Parathyroid adenoma (tissue), 2 donors: Measurements from ENCODE around the gene PHLDB2.

Experiments used
- H2AFZ ChIP-seq: fragments of 300-600 bp; sonication (generic); one replicate; pipeline ENCODE4 v1.7.0; 2017; ENCODE audit warnings: antibody characterized with exemption, mild to moderate bottlenecking
- H3K27ac ChIP-seq: fragments of 300-600 bp; sonication (generic); one replicate; pipeline ENCODE4 v1.7.0; 2017
- H3K27me3 ChIP-seq: fragments of 300-600 bp; sonication (generic); one replicate; pipeline ENCODE4 v1.7.0; 2017; ENCODE audit warnings: low read length; ENCODE audit not compliant: control insufficient read depth, insufficient read depth
- H3K36me3 ChIP-seq: fragments of 300-600 bp; sonication (generic); one replicate; pipeline ENCODE4 v1.7.0; 2017; ENCODE audit warnings: low read length; ENCODE audit not compliant: control insufficient read depth, insufficient read depth
- H3K4me1 ChIP-seq: fragments of 300-600 bp; sonication (generic); one replicate; pipeline ENCODE4 v1.7.0; 2017; ENCODE audit warnings: control low read depth
- H3K4me2 ChIP-seq: fragments of 300-600 bp; sonication (generic); one replicate; pipeline ENCODE4 v1.7.0; 2017; ENCODE audit warnings: low read length
- H3K4me3 ChIP-seq: fragments of 300-600 bp; sonication (generic); one replicate; pipeline ENCODE4 v1.7.0; 2017; ENCODE audit warnings: low read depth, low read length
- H3K79me2 ChIP-seq: fragments of 300-600 bp; sonication (generic); one replicate; pipeline ENCODE4 v1.7.0; 2017; ENCODE audit warnings: control low read depth
- H3K9ac ChIP-seq: fragments of 300-600 bp; sonication (generic); one replicate; pipeline ENCODE4 v1.7.0; 2017; ENCODE audit warnings: mild to moderate bottlenecking
- H3K9me3 ChIP-seq: fragments of 300-600 bp; sonication (generic); one replicate; pipeline ENCODE4 v1.7.0; 2017; ENCODE audit warnings: low read length; ENCODE audit not compliant: control insufficient read depth
- CTCF ChIP-seq: fragments of 300-600 bp; sonication (generic); IDR thresholded peaks from one replicate; pipeline ENCODE4 v1.7.0; 2017; ENCODE audit warnings: antibody characterized with exemption, mild to moderate bottlenecking
- donor health status: primary hyperparathyroidism.

PHLDB2 gene

DNA sequence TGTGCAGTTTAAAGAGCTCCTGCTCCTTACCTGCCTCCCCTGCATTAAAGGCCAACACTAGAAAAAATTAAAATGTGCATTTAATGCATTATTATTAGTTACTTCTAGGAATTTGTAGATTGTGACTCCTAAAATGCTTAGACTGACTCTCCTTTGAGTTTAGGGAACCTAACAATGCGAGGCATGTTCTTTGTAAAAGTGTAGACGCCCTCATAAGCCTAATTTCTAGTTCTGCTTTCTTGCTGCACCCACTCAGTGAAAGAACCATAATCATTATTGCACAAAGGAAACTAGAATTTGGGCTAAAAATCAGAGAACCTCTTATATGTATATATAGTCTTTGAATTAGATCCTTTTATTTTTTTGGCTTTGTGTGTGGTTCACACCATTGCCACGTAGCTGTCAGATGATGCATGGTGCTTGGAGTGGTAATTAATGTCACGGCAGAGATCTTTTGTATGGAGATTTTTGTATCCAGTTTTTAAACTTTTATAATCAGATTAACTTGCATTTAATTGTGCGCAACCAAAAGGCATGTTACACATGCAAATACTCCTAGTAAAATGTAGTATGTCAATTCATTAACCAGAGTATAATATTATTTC is 120.5 kb downstream of the PHLDB2 start:
- no peaks in the 10 kb centered on the region for H3K27me3 ChIP-seq

GRCh38 chr3:111980716-111981456 is 121.8 kb downstream of the PHLDB2 start:
- H3K4me3 ChIP-seq: no peak overlapping the region
- H3K27me3 ChIP-seq: no peaks in the 10 kb centered on the region
- no peak for TF ChIP-seq CTCF
- peaks cover 3% of the 10 kb centered on the region for H3K4me1 ChIP-seq
- no peaks in the 10 kb centered on the region for H3K36me3 ChIP-seq
- no peaks in the 10 kb centered on the region for H3K9me3 ChIP-seq
- no peak overlapping the region for H2AFZ ChIP-seq
- no peak overlapping the region for H3K4me2 ChIP-seq
- H3K9ac ChIP-seq: no peak overlapping the region
- no peak overlapping the region for H3K27ac ChIP-seq
- peaks cover 2% of the 10 kb centered on the region for H3K79me2 ChIP-seq

More for the DNA sequence above, 120.5 kb downstream of the PHLDB2 start:
- peak overlapping the region; percentile 98 for H2AFZ ChIP-seq
- no peaks in the 10 kb centered on the region for H3K9me3 ChIP-seq
- H3K79me2 ChIP-seq: peaks cover 2% of the 10 kb centered on the region
- H3K4me1 ChIP-seq: peaks cover 3% of the 10 kb centered on the region
- peak overlapping the region; percentile 78 for H3K9ac ChIP-seq
- H3K4me3 ChIP-seq: peak overlapping the region; percentile 88
- no peak for TF ChIP-seq CTCF
- H3K36me3 ChIP-seq: no peaks in the 10 kb centered on the region
- H3K4me2 ChIP-seq: peak overlapping the region; percentile 80
- H3K27ac ChIP-seq: peak overlapping the region; percentile 85

DNA sequence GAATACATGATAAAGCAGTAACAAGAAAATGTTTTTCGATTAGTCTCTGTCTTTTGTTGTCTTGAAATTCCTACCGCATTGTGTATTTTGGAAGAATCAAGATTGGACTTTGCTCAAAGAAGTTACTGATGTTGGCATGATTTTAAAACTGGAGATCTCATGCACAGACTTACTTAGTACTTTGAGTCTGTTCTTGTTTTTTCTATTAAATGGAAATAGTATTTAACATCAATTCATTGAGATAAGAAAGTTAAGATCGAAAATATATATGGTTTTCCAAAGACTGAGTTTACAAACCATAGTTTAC is 122.3 kb downstream of the PHLDB2 start:
- Histone ChIP-seq H2AFZ (no peak overlapping the region), H3K9ac (no peak overlapping the region), H3K4me3 (no peak overlapping the region), H3K4me1 (peaks cover 3% of the 10 kb centered on the region), H3K36me3 (no peaks in the 10 kb centered on the region), H3K79me2 (peaks cover 2% of the 10 kb centered on the region), H3K9me3 (no peaks in the 10 kb centered on the region), H3K27ac (no peak overlapping the region), H3K27me3 (no peaks in the 10 kb centered on the region), H3K4me2 (no peak overlapping the region)
- TF ChIP-seq CTCF: no peak

GRCh38 chr3:111984636-111985298 is 125.7 kb downstream of the PHLDB2 start:
- Histone ChIP-seq H3K4me2 (no peak overlapping the region), H3K36me3 (no peaks in the 10 kb centered on the region), H3K79me2 (no peaks in the 10 kb centered on the region), H2AFZ (no peak overlapping the region), H3K27me3 (no peaks in the 10 kb centered on the region), H3K9me3 (no peaks in the 10 kb centered on the region), H3K4me3 (no peak overlapping the region), H3K9ac (no peak overlapping the region), H3K4me1 (peaks cover 1% of the 10 kb centered on the region), H3K27ac (no peak overlapping the region)
- no peak for TF ChIP-seq CTCF
